ENCODE measurements around the gene STIP1. TPM values are rescaled to one million over a fixed set of nuclear protein-coding genes. Genes with fewer than 3 reads are reported as not detected.

The STIP1 gene
- total and polyA plus RNA-seq, 9 of the 15 experiments (the other 6 are each of a cell fraction or from before 2014, with no cell fraction given) = 58.1 to 465 (median 346) TPM

DNA sequence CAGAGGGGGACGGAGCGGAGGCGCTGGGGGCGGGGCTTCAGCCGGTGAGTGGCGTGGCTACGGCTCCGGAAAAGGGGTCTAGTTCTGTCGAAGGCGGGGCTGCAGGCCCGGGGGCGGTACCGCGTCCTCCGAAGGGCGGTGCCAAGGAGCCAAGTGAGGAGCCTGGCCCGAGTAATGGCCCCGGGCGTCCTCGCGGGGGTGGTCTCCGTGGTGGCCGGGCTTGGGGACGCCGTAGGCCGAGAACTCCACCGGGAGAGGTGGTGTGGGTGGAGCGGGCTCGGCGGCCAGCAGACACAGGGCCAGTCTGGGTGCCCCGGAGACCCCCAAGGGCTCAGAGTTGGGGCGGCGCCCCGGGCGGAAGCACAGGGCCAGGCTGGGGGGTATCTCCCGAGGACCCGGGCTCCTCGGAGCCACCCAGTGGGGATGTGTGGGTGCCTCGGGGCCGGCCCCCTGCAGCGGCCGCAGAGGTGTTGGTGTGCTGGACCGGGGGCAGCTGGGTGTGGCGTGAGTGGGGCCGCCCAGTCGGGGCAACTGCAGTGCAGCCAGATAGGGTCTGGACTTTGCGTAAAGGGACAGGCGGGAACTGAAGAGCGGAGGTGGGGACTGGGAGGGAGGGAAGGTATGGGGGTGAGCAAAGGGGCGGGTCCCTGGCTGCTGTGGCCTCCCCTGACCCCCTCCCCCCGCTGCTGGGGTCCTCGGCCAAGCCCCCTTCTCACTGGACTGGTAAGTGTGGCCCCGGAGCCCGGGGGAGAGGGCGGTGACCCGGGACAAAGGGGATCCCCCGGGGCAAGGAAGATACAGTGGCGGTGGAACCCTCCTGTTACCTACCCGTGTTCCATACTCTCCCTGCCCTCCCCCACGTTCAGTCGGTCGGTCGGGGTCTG, 55.8 kb downstream of the STIP1 start (continued):
- TF ChIP-seq POLR2AphosphoS5 (IDR thresholded peaks at IDR 0.05; ENCODE audit: control insufficient read depth, insufficient read depth, low read depth, low read length) = peak; percentile 69
- no peak for TF ChIP-seq SAP30 (IDR thresholded peaks at IDR 0.05; ENCODE audit: borderline replicate concordance, insufficient read depth, low read depth, low read length, poor library complexity, severe bottlenecking)
- peak; percentile 78 for TF ChIP-seq TAF9B (IDR thresholded peaks at IDR 0.05; ENCODE audit: partially characterized antibody)
- peak; percentile 50 for TF ChIP-seq NCOR1 (IDR thresholded peaks at IDR 0.05)
- peak; percentile 36 for TF ChIP-seq PHF20 (IDR thresholded peaks at IDR 0.05; ENCODE audit: partially characterized antibody)
- TF ChIP-seq MBD2 (IDR thresholded peaks at IDR 0.05; ENCODE audit: borderline replicate concordance, low read depth) = peak; percentile 32; the same call in 1 of the 2 replicates
- no peak for TF ChIP-seq ZNF79 (CRISPR knock-in tag; IDR thresholded peaks at IDR 0.05; ENCODE audit: low read depth)
- 0 out of 2 replicates have a peak, but pooled peaks have one; percentile 70 for TF ChIP-seq ESRRB (CRISPR knock-in tag; IDR thresholded peaks at IDR 0.05; ENCODE audit: borderline replicate concordance)
- TF ChIP-seq POLR2G (IDR thresholded peaks at IDR 0.05; ENCODE audit: low read depth, low read length) = peak; percentile 79
- TF ChIP-seq NR2F6 (CRISPR knock-in tag; IDR thresholded peaks at IDR 0.05) = no peak
- 0 out of 4 replicates have a peak, but pooled peaks of 1 of the 2 experiments have one; percentile 8 for TF ChIP-seq RAD21 (CRISPR knock-in tag; conservative IDR thresholded peaks at IDR 0.05 in 1 of 2, IDR thresholded peaks at IDR 0.05 in 1 of 2)
